GM21367 (cell line): ENCODE measurements around the gene MED12L.

Experiments
- ATAC-seq: cut with Tn5 transposase; IDR thresholded peaks from one replicate; pipeline ENCODE4 v1.9.1; 2021; ENCODE audit not compliant: unreplicated experiment

The MED12L gene

DNA sequence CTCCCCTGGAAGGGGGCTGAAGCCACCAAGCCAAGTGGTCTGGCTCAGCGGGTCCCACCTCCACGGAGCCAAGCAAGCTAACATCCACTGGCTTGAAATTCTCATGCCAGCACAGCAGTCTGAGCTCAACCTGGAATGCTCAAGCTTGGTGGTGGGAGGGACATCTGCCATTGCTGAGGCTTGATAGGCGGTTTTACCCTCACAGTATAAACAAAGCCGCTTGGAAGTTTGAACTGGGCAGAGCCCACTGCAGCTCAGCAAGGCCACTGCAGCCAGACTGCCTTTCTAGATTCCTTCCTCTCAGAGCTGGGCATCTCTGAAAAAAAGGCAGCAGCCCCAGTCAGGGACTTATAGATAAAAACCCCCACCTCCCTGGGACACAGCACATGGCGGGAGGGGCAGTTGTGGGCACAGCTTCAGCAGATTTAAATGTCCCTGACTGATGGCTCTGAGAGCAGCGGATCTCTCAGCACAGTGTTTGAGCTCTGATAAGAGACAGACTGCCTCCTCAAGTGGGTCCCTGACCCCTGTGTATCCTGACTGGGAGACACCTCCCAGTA is 398.6 kb downstream of the MED12L start:
- no peak for ATAC-seq
